Islet precursor cell (in vitro differentiated cells): ENCODE results near the gene APLF.

ENCODE experiments used
- DNase-seq: peaks from one replicate; pipeline ENCODE4 v3.0.0-alpha.2; 2018

The APLF gene, protein sequence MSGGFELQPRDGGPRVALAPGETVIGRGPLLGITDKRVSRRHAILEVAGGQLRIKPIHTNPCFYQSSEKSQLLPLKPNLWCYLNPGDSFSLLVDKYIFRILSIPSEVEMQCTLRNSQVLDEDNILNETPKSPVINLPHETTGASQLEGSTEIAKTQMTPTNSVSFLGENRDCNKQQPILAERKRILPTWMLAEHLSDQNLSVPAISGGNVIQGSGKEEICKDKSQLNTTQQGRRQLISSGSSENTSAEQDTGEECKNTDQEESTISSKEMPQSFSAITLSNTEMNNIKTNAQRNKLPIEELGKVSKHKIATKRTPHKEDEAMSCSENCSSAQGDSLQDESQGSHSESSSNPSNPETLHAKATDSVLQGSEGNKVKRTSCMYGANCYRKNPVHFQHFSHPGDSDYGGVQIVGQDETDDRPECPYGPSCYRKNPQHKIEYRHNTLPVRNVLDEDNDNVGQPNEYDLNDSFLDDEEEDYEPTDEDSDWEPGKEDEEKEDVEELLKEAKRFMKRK

DNA sequence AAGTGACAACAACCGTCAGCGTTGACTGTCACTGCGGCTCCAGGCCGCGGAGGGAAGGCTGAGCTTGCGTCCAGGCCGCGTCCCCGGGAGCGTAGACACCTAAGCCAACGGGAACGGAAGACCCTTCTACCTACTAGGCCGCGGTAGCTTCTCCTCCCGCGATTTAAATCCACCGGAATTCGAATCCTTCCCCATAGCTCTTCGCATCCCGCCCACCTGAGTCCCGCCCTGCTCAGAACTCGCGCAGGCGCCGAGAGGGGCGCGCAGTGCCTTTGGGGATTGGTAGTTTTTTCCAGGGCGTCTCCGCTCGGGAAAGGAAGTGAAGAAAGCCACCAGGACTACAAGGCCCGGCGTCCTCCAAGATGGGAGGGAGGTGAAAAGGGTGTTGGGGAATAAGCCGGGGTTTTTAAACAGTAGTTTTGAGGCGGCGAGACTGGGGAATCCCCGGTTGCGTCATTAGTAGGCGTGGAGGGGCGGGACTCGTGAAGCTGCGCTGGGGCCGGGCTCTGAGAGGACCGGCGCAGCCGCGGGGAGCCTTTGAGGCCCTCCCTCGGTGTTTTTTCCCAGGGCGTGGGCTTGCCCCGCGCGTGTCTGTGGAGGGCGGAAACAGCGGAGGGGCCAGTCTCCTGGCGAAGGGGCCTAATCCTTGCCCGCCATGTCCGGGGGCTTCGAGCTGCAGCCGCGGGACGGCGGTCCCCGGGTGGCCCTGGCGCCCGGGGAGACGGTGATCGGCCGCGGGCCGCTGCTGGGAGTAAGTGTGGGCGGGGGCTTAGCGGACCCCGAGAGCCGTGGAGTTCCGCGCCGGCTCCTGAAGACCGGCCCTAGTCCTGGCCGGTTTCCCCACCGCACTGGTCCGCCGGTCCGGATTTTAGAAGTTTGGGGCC lies at the start of gene APLF, which contains the start of gene FBXO48:
APLF (plus strand) TSS at position 509 of the 884 bp plus-strand sequence; CDS start at position 656, 147 bp downstream.
FBXO48 (minus strand) TSS at position 218 of the 884 bp plus-strand sequence. CDS start 2,149 bp downstream, outside the sequence.
- DNase-seq: peak; percentile 100

DNA sequence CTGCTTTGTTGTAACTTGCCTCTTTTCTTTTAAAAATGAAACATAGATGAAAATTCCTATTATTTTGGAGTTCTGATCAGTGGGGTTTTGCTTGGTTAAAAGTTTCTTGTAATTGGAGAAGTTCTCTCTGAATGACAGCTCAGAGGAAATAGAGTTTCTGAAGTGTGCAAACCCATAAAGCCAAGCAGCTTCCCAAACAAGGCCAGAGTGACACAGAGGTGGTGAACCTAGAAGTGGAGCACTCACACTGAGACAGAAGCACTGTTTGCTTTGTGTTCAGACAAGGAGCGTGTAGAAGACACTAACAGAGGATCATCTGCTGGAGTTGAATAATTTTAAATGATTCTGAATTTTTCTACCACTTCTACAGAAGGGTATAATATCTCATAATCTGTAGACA lies 49.5 kb upstream of the APLF start:
- DNase-seq: no peak

DNA sequence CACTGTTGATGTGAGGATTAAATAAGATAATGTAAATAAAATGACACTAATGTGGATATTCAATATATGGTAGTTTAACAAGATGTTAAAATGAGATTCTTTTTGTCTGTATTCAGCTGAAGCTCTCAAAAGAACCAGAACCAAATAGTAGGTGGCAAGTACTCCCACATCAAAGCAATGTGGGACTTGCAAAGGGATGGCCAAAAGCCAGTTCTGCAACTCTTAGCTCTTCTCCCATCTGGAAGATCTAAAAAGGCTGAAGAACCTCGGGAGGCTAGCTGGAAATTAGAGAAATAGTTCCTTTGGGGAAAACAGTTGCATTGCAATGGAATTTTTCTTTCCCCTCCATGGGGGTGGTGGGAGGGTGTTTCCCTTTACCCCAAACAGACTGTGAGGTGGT lies 49.0 kb upstream of the APLF start:
- DNase-seq: no peak

DNA sequence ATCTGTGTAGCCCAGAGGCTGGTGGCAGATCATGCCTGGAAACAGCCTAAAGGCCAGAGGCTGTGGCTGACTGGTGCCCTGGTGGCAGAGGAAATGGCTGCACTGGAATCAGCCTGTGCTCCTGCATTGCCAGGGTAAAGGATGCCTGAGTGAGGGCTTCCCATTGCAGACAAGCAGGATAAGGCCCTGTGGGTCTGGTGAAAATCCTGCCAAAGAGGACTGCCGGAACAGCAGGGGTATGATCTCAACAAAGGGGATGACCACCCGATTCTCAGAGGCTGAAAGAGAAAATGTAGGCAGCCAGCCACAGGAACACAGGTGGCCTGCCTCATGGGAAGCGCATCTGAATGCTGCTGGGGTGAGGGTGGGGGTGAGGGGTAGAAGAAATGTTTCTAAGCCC lies 48.5 kb upstream of the APLF start:
- peak; percentile 56 for DNase-seq

DNA sequence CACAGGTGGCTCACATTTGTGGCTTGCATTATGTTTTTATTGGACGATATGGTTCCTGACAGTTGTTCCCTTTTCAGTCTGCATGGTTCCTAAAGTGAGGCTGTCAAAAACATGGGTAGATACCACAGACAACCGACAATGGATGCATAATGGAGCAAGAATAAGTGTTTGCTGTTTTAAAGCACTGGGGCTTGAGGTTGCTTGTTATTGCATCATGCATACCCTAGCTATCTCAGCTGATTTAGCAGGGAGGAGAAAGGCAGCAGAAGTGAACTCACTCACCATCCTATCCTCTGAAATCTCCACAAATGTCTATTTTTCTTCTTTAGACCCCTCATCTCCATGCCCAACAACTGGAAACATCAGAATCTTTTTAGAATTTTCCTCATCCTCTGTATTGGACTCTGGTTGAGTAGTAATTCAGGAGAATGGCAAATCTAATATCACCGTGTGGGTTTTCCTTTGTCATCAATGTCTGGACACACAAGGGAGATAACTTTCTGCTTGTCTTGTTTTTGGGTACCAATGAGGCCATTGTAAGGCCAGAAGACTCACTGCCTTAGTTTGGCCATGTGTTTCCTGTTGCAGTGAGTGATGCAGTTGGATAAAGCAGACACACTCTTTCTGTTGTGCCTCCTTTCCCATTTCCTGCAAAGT lies 47.0 kb upstream of the APLF start:
- no peak for DNase-seq

DNA sequence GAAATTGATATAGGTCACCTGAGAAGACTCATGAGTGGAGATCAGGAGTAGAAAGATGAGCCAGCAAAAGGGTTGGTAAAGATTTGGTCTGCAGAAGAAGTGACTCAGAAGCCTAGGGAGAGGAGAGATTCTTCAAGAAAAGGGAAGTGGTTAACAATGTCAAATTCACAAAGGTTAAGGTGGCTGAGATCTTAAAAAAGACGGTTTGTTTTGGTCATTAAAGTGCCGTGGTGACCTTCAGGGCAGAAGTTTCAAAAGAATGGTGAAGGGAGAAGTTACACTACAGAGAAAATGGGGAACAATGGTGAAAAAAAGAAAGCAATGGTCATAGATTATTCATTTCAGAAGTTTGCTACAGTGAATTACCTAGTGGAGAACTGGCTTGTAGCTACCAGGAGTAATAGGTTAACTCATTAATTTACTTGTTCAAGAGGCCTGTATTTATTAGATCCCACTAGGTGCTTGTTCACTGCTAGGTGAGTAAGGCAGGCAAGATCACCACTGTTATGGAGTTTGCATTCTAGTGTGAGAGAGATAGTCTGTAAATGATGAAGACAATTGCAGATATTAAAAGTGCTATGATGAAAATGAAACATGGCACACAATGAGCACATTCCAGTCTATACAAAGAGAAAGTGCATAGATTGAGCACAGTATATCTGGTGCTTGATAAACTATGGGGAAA lies 43.3 kb upstream of the APLF start:
- no peak for DNase-seq

DNA sequence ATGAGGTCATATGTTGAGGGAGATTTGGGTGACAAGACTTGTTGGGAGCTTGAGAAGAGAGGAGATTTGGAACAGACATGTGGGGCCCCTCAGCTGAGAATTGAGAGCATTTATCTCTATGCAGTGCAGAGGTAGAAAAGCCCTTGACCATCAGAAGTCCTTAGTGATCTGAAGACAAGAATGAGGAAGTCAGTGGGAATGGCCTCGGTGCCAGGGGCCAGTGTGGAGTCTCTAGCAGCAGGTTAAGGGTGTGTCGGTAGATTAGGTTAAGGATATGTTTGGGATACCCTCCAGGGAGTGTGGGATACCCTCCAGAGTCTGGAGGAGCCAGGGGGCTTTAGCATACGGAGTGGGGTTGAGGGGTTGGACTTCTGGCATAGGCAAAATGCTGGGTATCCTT lies 41.9 kb upstream of the APLF start:
- DNase-seq: no peak

GRCh38 chr2:68426446-68426845 lies 40.9 kb upstream of the APLF start:
- DNase-seq: no peak

GRCh38 chr2:68426848-68427579 lies 40.4 kb upstream of the APLF start:
- no peak for DNase-seq

DNA sequence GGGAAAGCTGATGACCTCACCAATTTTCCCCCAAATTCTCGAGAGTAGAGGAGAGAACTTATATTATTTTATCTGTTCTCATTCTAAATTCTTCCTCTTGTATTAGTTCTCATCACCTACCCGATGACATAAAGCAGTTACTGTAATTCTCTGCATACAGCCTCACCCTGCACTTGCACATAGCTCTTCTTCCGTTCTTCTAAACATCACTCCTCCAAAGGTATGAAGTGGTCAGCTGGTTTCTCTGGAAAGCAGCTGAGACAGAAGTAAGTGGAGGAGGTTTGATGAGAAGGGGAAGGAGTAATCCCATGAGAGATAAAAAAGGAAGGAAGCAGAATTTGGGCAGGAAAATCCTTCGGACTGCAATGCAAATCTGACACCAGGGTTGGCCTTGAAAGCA lies 39.3 kb upstream of the APLF start:
- no peak for DNase-seq

GRCh38 chr2:68428746-68429145 lies 38.6 kb upstream of the APLF start:
- no peak for DNase-seq

DNA sequence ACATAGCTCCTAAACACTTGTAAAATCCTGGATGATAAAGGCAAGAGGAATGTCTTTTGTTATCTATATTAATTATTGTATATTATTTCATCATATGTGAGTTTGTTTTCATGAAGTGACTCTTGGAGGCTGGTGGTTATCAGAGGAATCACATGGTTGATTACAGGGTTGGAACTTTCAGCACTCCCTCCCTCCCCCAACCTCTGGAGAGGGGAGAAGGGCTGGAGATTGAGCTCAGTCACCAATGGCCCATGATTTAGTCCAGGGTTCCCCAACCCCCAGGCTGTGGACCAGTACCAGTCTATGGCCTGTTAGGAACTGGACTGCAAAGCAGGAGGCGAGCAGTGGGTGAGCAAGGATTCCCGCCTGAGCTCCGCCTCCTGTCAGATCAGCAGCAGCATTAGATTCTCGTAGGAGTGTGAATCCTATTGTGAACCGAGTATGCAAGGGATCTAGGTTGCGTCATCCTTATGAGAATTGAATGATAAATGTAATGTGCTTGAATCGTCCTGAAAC lies 38.0 kb upstream of the APLF start:
- DNase-seq: no peak

- no peak for DNase-seq
Observed at GRCh38 chr2:68431316-68431972, 35.9 kb upstream of the APLF start.

DNA sequence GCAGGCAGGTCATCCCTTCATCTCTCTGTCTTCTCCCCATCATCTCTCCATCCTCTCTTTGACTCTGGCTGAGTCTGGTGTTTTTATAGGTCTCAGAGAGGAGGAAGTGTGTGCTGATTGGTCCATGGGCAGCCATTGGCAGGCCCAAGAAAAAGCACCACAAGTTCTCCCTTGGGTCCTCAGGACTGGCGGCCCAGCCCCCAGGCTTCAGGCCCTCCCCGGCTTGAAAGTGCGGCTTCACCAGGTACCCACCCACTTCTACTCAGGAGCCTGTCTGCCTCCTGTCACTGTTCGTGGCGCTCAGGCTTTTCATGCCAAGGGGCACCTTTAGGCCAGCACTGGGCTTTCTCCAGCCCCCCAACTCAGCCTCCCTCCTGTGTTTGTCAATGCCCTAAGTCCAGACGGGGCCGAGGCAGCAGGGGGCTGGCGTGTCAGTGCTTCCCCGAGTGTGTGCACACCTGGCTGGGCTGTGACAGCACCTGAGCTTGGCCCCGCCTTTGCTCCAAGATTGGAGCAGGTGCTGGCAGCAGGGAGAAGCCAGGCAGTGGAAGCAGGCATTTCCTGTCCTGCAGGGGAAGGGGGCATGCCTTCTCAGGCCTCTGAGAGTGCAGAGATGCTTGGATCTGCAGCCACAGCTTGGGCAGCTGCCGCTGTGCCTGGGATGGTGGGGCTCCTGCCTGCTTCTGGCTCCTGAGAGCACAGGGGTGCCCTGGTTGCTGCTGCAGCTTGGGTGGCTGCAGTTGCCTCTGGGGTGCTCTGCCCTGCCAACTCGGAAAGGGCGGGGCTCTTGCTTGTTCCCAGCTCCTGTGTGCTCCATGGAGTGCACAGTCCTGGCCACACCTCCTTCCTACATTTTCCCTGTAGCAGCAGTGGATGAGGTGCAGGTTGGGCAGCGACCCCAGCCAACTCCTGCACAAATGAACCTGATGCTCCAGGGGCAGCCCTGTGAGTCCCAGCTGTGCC lies 34.4 kb upstream of the APLF start:
- DNase-seq: no peak

DNA sequence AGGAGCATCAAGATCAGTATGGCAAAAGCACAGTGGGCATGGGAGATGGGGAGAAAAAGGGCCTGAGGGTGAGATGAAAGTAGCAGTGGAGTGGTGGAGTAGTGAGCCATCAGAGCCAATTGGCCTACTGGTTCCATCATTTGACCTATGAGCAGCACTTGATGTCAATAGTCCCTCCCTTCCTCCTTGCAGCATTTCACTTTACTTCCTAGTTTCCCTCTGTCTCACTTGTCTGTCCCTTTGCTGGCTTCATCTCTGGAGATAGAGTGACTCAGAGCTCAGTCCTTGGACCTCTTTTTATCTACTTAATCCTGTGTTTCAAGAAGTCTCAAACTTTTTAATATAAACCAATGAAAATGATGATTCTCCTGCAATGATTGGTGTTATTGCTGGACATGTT lies 32.4 kb upstream of the APLF start:
- DNase-seq: no peak

DNA sequence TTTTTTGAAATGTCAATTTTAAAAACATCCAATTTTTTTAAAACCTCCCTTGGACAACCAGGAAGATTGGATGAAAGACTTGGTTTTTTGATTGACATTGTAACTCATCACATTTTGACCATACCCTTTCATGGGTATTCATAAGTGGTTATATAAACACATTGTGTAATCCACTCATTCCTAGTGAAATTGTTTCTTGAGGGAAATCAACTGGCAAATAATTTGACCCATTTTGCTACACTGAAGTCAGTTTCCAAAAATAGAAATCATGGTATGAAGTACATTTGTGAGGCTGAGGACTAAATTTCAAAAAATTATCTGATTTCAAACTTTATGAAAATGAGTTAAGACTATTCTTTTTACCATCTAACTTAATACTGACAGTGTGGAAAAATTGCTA lies 31.8 kb upstream of the APLF start:
- no peak for DNase-seq

- no peak for DNase-seq
Observed at GRCh38 chr2:68436270-68436669, 31.1 kb upstream of the APLF start.

- DNase-seq: no peak
Observed at GRCh38 chr2:68438455-68439303, 28.7 kb upstream of the APLF start.
